ENCODE results near the gene BST2. TPM values are rescaled to one million over a fixed set of nuclear protein-coding genes. Genes with fewer than 3 reads are reported as not detected.

Gene BST2
- total RNA-seq, 2 experiments from 2014 or later, result 101 to 146 TPM

- no TSS peak for BruUV-seq (replicated peaks)
- CTCF ChIA-PET (ENCODE audit: unreplicated experiment), result interaction anchor here (0.6 kb wide), 1 partner anchor 251 kb away, joined by 6 read pairs; no protein-coding TSS in a partner anchor
Measured at GRCh38 chr19:17451820-17452219, 46.4 kb upstream of the BST2 start.

GRCh38 chr19:17450264-17451075 is 45.0 kb upstream of the BST2 start:
- intact Hi-C loops (cut with micrococcal nuclease; ENCODE audit: unreplicated experiment), result no loop called here
- H3K79me2 ChIP-seq (ENCODE audit: insufficient read depth, low read depth, low read length), result no peaks in the 10 kb centered on the region
- H3K9me2 ChIP-seq (ENCODE audit: insufficient read depth, low read length), result no peaks in the 10 kb centered on the region
- H3K4me3 ChIP-seq (ENCODE audit: low read depth, low read length, poor library complexity, severe bottlenecking), result no peak overlapping the region
- no peak for DNase-seq (ENCODE audit: low spot score)
- H4K20me1 ChIP-seq (ENCODE audit: insufficient read depth, low read length), result no peaks in the 10 kb centered on the region
- H3K4me2 ChIP-seq (ENCODE audit: low read length), result no peak overlapping the region
- no peaks in the 10 kb centered on the region for H3K9me3 ChIP-seq (ENCODE audit: low read length)
- no peaks in the 10 kb centered on the region for H3K36me3 ChIP-seq (ENCODE audit: insufficient read depth, low read length)
- BruUV-seq (replicated peaks), result no TSS peak
- peaks cover 15% of the 10 kb centered on the region for H3K4me1 ChIP-seq (ENCODE audit: insufficient read depth, low read length, poor library complexity, severe bottlenecking)
- H2AFZ ChIP-seq (ENCODE audit: low read length), result no peak overlapping the region
- POLR2A ChIA-PET, result interaction anchor here (0.6 kb wide), 1 partner anchor 125 kb away, joined by 3 read pairs; no protein-coding TSS in a partner anchor
- H3K27ac ChIP-seq (ENCODE audit: low read depth, low read length, poor library complexity, severe bottlenecking), result no peak overlapping the region
- CTCF ChIA-PET (ENCODE audit: unreplicated experiment), result no interaction called here
- TF ChIP-seq CTCF (conservative IDR thresholded peaks at IDR 0.05; ENCODE audit: low read length), result no peak

More at GRCh38 chr19:17451820-17452219, 46.4 kb upstream of the BST2 start:
- Histone ChIP-seq H3K9me3 (ENCODE audit: low read length) (no peaks in the 10 kb centered on the region), H3K9me2 (ENCODE audit: insufficient read depth, low read length) (no peaks in the 10 kb centered on the region), H3K4me1 (ENCODE audit: insufficient read depth, low read length, poor library complexity, severe bottlenecking) (peaks cover 15% of the 10 kb centered on the region), H3K4me2 (ENCODE audit: low read length) (no peak overlapping the region), H3K36me3 (ENCODE audit: insufficient read depth, low read length) (no peaks in the 10 kb centered on the region), H3K27ac (ENCODE audit: low read depth, low read length, poor library complexity, severe bottlenecking) (no peak overlapping the region), H2AFZ (ENCODE audit: low read length) (no peak overlapping the region), H3K79me2 (ENCODE audit: insufficient read depth, low read depth, low read length) (no peaks in the 10 kb centered on the region), H4K20me1 (ENCODE audit: insufficient read depth, low read length) (no peaks in the 10 kb centered on the region), H3K4me3 (ENCODE audit: low read depth, low read length, poor library complexity, severe bottlenecking) (no peak overlapping the region)
- intact Hi-C loops (cut with micrococcal nuclease; ENCODE audit: unreplicated experiment), result no loop called here
- DNase-seq (ENCODE audit: low spot score), result no peak
- TF ChIP-seq EZH2phosphoT487 (IDR thresholded peaks at IDR 0.05; ENCODE audit: borderline replicate concordance, low read depth, low read length) (no peak), CTCF (conservative IDR thresholded peaks at IDR 0.05; ENCODE audit: low read length) (no peak)
- POLR2A ChIA-PET, result no interaction called here
